SJCRH30 (cell line): ENCODE results near the gene ARHGAP44. TPM values are rescaled to one million over a fixed set of nuclear protein-coding genes. Genes with fewer than 3 reads are reported as not detected.
"Not testable (repeated sequence)": the region's sequence is repeated elsewhere in the genome, so short reads cannot be mapped to it uniquely, and the experiment has no call there.

Source experiments
- DNase-seq, 2 experiments: peaks; one replicate each; pipeline ENCODE4 v3.0.0-alpha.2; 2015 to 2020
- H3K27ac ChIP-seq: fragments of 250-450 bp; sonication (Bioruptor Pico); 2 replicates; pipeline ENCODE4 v1.5.1; 2020; ENCODE audit warnings: mild to moderate bottlenecking, moderate library complexity
- H3K27me3 ChIP-seq: fragments of 250-450 bp; sonication (Bioruptor Pico); 2 replicates; pipeline ENCODE4 v1.5.1; 2020; ENCODE audit warnings: mild to moderate bottlenecking, moderate library complexity
- H3K36me3 ChIP-seq: fragments of 250-450 bp; sonication (Bioruptor Pico); 2 replicates; pipeline ENCODE4 v1.5.1; 2020; ENCODE audit warnings: mild to moderate bottlenecking, moderate library complexity
- H3K4me1 ChIP-seq: fragments of 250-450 bp; sonication (Bioruptor Pico); 2 replicates; pipeline ENCODE4 v1.5.1; 2020; ENCODE audit warnings: mild to moderate bottlenecking, moderate library complexity
- H3K4me3 ChIP-seq: fragments of 250-450 bp; sonication (Bioruptor Pico); 2 replicates; pipeline ENCODE4 v1.5.1; 2020; ENCODE audit warnings: mild to moderate bottlenecking, moderate library complexity
- H3K9me3 ChIP-seq: fragments of 250-450 bp; sonication (Bioruptor Pico); replicated peaks from 2 replicates; pipeline ENCODE4 v1.5.1; 2020; ENCODE audit warnings: mild to moderate bottlenecking, moderate library complexity
- total RNA-seq: library from RNA; depleted of rRNA; stranded (reverse); fragments of >200 nt; shearing (Covaris generic); gene quantifications from 2 replicates; pipeline ENCODE4 v1.2.3, GENCODE V29; 2014

ARHGAP44 gene
- total RNA-seq, 1 experiment from 2014 or later = 1.6 TPM

DNA sequence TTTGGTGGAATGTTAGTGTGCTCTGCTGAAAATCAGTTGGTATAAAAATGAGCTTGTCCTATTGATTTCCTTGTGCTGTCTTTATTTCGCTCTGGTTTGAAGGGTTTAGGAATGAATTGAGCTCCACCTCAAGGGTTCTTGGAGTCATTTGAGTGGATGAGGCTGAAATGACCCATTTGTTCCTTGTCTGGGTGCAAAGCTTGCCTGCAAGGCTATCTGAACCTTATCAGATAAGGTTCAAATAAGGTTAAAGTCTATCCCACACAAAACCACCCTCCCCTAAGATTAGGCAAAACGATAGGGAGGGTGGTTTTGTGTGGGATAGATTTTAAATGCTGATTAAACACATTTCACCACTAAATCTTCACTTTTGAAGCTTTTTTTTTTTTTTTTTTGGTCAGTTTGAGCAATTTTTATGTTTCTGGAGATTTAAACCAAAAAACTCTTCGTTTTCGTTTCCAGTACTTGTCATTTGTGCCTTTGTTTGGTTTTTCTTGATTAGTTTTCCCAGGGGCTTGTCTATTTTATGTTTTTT, 62.7 kb downstream of the ARHGAP44 start:
- Histone ChIP-seq H3K4me3 (no peak overlapping the region), H3K4me1 (no peaks in the 10 kb centered on the region), H3K27me3 (peaks cover 22% of the 10 kb centered on the region), H3K9me3 (no peaks in the 10 kb centered on the region; the same call in 1 of the 2 replicates), H3K27ac (no peak overlapping the region), H3K36me3 (no peaks in the 10 kb centered on the region)
- DNase-seq = no peak

DNA sequence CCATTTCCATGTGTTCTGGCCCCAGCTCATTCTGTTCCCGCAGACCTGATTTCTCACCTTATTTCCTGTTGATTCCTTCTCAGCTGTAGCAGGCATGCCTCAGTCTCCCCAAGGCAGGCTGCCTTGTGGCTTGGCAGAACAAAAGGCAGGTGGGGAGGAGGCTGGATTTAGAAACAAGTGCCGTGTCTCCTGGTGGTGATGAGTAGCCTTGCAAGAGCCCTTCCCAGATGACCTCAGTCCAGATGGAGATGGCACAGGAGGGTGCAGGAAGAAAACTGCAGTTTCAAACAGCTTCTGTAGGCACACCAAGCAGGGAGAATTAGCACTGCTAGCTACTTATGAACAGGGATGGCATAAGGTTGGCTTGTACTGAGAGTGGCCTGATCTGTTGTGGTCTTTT, 64.6 kb downstream of the ARHGAP44 start:
- Histone ChIP-seq H3K9me3 (no peaks in the 10 kb centered on the region), H3K27me3 (peaks cover 22% of the 10 kb centered on the region), H3K27ac (no peak overlapping the region), H3K4me3 (no peak overlapping the region), H3K4me1 (no peaks in the 10 kb centered on the region), H3K36me3 (no peaks in the 10 kb centered on the region)
- DNase-seq = no peak

DNA sequence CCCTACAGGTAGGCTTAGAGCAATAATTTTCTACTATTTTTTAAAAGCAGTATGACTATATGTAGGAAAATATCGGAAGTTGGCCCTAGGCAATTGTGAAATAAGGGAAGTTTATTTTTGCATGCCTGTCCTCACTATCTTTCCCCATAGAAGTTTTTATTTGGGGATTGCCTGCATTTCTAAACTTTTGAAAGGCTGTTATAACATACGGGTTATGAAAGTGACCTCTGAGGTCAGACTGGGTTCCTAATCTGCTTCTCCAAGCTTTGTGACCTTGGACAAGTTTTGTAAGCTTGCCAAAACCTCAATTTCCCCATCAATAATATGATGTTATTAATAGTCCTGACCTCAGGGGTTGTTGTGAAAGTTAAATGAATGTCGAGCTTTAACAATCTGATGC, 67.1 kb downstream of the ARHGAP44 start:
- H3K9me3 ChIP-seq = no peaks in the 10 kb centered on the region

DNA sequence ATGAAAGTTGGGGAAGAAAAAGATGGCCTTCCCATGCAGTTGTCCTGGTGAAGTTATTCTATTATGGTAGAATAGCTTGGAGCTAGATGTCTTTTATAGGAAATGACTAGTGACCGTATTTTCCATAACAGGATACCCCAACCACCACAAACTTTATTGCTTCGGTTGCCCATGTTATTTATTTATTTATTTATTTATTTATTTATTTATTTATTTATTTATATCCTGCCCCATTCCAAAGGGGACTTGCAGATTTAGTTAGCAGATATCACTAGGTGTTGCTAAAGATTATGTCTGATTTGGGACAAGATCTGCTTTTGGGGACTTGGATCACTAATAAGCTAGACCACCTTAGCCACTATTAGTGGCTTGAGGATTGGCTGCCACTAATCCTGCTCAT, 68.3 kb downstream of the ARHGAP44 start:
- no peaks in the 10 kb centered on the region for H3K9me3 ChIP-seq
- no peak overlapping the region for H3K4me3 ChIP-seq
- H3K27ac ChIP-seq = no peak overlapping the region
- no peak for DNase-seq
- H3K27me3 ChIP-seq = peaks cover 15% of the 10 kb centered on the region; the same call in 1 of the 2 replicates
- H3K36me3 ChIP-seq = no peaks in the 10 kb centered on the region
- no peaks in the 10 kb centered on the region for H3K4me1 ChIP-seq

More for the DNA sequence above, 67.1 kb downstream of the ARHGAP44 start:
- no peak overlapping the region for H3K4me3 ChIP-seq
- DNase-seq = no peak
- peaks cover 15% of the 10 kb centered on the region; the same call in 1 of the 2 replicates for H3K27me3 ChIP-seq
- H3K36me3 ChIP-seq = no peaks in the 10 kb centered on the region
- no peaks in the 10 kb centered on the region for H3K4me1 ChIP-seq
- H3K27ac ChIP-seq = no peak overlapping the region

DNA sequence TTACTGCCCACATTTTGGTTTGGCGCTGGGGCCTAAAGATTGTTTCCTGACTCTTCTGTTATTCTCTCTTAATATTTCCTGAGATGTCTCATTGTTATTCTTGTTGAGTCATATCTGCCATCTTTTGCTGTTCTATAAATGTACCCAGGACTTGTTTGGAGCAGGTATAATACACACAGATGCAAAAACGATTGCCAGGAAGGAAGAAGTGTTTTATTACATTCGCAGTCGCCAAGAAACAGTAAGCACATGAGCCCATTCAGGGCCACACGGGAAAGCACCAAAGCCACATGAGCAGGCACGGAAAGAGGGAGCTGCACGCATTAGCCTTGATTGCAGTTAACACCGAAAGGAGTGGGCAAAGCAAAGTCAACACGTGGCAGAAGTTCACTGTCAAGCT, 70.2 kb downstream of the ARHGAP44 start:
- Histone ChIP-seq H3K9me3 (no peaks in the 10 kb centered on the region), H3K36me3 (no peaks in the 10 kb centered on the region), H3K4me3 (no peak overlapping the region), H3K27ac (no peak overlapping the region), H3K27me3 (peaks cover 6% of the 10 kb centered on the region; the same call in 1 of the 2 replicates), H3K4me1 (no peaks in the 10 kb centered on the region)
- DNase-seq = no peak

DNA sequence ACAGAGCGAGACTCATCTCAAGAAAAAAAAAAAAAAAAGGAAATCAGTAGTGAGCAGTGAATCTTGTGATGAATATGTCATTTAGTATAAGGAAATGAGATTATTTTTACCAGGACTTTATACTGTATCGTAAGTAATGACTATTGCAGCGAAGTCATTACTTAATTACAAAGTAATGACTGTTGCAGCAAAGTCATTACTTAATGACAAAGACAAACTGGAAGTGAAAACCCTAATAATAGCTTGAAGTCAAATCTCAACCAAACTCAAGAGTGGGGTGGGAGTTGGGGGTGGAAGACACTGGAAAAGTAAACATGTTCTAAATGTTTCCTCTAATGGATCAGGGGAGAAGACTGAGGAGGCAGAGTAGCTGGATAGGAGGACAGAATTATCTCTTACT, 76.5 kb downstream of the ARHGAP44 start:
- no peak overlapping the region for H3K27ac ChIP-seq
- H3K4me1 ChIP-seq = no peaks in the 10 kb centered on the region
- H3K4me3 ChIP-seq = no peak overlapping the region
- no peaks in the 10 kb centered on the region for H3K36me3 ChIP-seq
- DNase-seq = no peak
- no peaks in the 10 kb centered on the region for H3K9me3 ChIP-seq
- peaks cover 15% of the 10 kb centered on the region for H3K27me3 ChIP-seq

DNA sequence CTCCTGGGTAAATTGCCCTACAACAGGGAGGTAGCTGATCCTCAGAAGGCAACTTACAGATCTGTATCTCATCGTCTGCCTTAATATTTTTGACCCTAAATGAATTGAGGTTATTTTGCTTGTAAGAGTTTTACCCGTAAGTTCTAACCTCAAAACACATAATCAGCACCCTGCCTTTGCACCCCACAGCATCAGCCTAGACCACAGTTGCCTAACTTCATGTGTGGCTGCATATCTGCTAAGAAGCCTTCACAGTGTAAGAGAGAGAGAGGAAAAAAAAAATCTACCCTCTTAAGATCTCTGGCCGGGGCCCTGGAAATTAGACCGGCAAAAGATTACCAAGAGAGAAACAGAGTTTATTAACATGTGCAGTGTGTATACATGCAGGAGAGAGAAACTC, 76.9 kb downstream of the ARHGAP44 start:
- Histone ChIP-seq H3K27me3 (peaks cover 15% of the 10 kb centered on the region), H3K4me1 (no peaks in the 10 kb centered on the region), H3K9me3 (no peaks in the 10 kb centered on the region), H3K27ac (no peak overlapping the region), H3K36me3 (no peaks in the 10 kb centered on the region), H3K4me3 (no peak overlapping the region)
- DNase-seq = no peak

DNA sequence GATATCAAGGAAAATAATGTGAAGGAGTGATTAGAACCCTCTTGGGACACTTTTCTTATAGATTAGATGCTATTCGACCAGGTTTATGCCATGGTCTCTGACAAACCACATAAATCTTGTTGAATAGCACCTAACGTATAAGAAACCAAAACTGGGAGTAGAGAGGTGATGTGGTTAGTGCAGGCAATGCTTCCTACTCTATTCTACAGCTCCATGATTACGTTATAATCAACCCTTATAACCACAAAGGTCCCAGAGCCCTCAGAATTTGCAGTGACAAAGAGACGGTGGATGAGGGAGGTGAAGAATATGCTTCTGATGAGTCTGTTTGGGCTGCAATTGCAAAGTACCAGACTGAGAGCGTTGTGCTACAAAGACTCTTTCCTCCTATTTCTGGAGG, 78.4 kb downstream of the ARHGAP44 start:
- Histone ChIP-seq H3K36me3 (no peaks in the 10 kb centered on the region), H3K27me3 (peaks cover 15% of the 10 kb centered on the region), H3K4me3 (no peak overlapping the region), H3K4me1 (no peaks in the 10 kb centered on the region), H3K27ac (no peak overlapping the region), H3K9me3 (0 out of 2 replicates have a peak, but pooled peaks cover 2% of the 10 kb centered on the region)
- DNase-seq = no peak

DNA sequence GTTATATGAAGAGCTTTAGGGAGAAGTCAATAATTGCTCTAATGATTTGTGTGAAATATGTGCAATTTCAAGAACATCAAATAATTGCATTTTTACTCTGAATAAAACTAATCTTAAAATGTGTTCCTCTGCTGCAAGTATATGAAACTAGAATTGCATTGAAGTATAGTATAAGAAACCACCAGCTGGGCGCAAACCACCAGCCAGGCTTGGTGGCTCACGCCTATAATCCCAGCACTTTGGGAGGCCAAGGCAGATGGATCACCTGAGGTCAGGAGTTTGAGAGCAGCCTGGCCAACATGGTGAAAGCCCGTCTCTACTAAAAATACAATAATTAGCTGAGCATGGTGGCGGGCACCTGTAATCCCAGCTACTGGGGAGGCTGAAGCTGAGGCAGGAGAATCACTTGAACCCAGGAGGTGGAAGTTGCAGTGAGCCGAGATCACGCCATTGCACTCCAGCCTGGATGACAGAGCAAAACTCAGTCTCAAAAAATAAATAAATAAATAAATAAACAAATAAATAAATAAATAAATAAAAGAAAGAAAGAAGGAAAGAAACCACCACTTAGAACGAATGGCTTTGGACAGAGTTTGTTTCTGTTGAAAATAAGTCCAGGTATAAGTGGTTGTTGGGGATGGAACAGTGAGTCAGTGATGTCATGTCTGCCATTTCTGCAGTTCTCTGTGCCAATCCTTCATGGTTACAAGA, 84.3 kb downstream of the ARHGAP44 start:
- not testable (repeated sequence) for H3K4me1 ChIP-seq, H3K27me3 ChIP-seq, H3K4me3 ChIP-seq, DNase-seq, H3K27ac ChIP-seq, H3K36me3 ChIP-seq, H3K9me3 ChIP-seq

DNA sequence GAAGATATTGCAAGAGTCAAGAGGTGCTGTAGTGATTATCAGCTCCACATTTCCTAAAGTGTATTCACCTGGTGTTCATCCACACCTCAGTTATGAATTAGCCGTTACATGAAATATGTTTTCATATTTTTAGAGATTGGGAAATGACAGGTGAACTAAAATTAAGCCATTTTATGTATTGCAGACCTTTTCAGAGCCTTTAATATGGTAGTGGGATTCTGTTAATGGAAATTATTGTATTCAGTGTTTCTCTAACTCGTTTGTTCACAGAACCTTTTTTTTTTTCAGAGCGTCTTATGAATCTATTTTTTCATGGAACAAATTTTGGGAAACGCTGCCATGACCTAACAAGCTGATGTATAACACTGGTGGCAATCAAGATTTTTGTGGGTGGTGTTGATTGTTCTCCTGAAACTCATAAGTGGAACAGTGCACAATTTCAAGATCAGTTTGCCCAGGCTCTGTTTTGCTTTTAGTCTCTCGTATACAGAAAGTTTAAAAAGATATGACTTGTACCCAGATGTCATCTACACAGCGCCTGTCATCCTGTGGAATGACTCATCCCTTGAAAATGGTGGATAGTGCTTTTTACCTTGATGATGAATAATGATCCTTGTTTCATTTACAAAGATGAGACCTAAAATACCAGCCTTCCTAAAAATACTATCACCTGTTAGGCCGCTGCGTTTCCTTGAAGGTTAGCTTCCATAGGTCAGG, 88.8 kb downstream of the ARHGAP44 start:
- H3K36me3 ChIP-seq = no peaks in the 10 kb centered on the region
- no peak overlapping the region for H3K4me3 ChIP-seq
- no peaks in the 10 kb centered on the region for H3K4me1 ChIP-seq
- H3K27ac ChIP-seq = no peak overlapping the region
- no peak for DNase-seq
- H3K9me3 ChIP-seq = no peaks in the 10 kb centered on the region
- H3K27me3 ChIP-seq = no peaks in the 10 kb centered on the region

DNA sequence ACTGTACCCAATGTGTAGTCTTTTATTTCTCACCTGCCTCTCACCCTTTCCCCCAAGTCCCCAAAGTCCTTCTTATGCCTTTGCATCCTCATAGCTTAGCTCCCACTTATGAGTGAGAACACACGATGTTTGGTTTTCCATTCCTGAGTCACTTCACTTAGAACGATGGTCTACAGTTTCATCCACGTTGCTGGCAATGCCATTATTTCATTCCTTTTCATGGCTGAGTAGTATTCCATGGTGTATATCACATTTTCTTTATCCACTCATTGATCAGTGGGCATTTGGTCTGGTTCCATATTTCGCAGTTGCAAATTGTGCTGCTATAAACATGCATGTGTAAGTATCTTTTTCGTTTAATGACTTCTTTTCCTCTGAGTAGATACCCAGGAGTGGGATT, 89.8 kb downstream of the ARHGAP44 start:
- not testable (repeated sequence) for DNase-seq, H3K27ac ChIP-seq, H3K4me3 ChIP-seq, H3K36me3 ChIP-seq, H3K9me3 ChIP-seq, H3K27me3 ChIP-seq, H3K4me1 ChIP-seq

DNA sequence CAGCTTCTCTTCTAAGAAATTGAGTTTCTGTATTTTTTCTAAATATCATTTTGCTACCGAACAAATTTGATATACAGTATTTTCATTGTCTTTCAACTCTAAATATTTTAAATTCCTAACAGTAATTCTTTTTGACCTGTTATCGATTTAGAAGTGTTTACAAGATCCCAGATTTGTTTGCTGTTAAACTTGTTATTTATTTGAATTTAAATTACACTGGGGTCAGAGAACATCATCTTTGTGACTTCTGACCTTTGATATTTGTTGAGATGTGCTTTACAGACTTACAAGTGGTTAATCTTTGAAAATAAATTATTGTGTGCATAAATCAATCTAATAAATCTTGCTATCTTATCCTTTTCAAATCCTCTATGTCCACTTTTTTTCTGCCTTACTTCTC, 94.2 kb downstream of the ARHGAP44 start:
- H3K4me1 ChIP-seq = no peaks in the 10 kb centered on the region
- no peaks in the 10 kb centered on the region for H3K9me3 ChIP-seq
- no peaks in the 10 kb centered on the region; the same call in 1 of the 2 replicates for H3K27me3 ChIP-seq
- H3K4me3 ChIP-seq = no peak overlapping the region
- no peak for DNase-seq
- no peak overlapping the region for H3K27ac ChIP-seq
- no peaks in the 10 kb centered on the region for H3K36me3 ChIP-seq

DNA sequence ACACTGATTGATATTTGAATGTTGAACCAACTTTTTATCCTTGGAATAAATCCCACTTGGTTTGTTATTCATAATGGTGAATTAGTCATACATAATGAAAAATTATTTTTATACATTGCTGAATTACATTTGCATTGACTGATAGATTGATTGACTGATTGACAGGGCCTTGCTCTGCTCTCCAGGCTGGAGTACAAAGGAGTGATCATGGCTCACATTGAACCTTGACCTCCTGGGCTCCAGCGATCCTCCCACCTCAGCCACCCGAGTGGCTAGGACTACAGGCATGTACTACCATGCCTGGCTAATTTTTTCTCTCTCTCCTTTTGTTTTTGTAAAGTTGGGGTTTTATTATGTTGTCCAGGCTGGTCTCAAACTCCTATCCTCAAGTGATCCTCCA, 97.8 kb downstream of the ARHGAP44 start:
- Histone ChIP-seq H3K36me3 (no peaks in the 10 kb centered on the region), H3K27me3 (no peaks in the 10 kb centered on the region; the same call in 1 of the 2 replicates), H3K9me3 (no peaks in the 10 kb centered on the region), H3K4me1 (no peaks in the 10 kb centered on the region), H3K27ac (no peak overlapping the region), H3K4me3 (no peak overlapping the region)
- DNase-seq = no peak

DNA sequence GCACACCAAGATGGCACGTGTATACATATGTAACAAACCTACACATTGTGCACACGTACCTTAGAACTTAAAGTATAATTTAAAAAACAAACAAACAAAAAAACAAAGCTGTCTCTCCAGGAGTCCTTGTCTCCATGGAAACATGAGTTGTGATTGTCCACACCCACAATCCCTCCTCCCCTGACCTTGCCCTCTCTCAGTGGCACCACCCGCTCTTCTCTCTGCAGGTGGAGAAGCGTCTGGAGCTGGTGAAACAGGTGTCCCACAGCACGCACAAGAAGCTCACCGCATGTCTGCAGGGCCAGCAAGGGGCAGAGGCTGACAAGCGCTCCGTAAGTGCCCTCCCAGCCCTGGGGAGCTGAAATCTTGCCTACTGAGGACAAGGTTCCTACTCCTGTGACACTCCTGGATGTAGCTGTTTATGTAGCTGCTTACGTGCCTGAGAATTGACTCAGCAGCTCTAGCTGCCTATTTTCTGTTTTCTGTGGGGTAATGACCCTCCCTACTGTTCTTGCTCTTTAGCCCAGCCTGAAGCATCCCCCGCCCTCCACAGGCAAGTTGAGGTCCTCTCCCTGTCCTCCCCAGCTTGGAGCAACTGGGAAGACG, 107.0 kb downstream of the ARHGAP44 start:
- Histone ChIP-seq H3K4me1 (no peaks in the 10 kb centered on the region), H3K36me3 (no peaks in the 10 kb centered on the region), H3K27ac (no peak overlapping the region), H3K27me3 (peaks cover 9% of the 10 kb centered on the region), H3K4me3 (no peak overlapping the region), H3K9me3 (no peaks in the 10 kb centered on the region)
- DNase-seq = no peak

DNA sequence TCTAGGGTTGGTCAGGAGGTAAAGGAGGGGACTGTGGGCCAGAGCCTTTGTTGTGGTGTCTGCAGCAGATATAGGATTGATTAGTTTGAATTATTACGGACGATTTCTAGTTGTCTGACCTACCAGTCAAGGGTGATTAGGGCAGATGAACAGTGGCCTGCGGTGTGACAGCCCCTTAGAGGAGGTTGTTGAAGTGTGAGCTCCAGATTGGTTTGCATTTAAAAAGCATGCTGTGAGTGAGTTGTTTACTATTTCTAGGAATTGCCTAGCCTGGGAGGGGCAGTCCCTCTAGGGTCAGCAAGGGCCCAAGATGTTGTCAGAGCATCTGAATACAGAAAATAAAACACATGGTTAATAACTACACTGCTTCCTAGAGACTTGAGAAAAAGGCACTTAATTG, 108.8 kb downstream of the ARHGAP44 start:
- Histone ChIP-seq H3K27me3 (peaks cover 18% of the 10 kb centered on the region), H3K9me3 (no peaks in the 10 kb centered on the region), H3K27ac (no peak overlapping the region), H3K4me3 (no peak overlapping the region), H3K4me1 (no peaks in the 10 kb centered on the region), H3K36me3 (no peaks in the 10 kb centered on the region)
- no peak for DNase-seq
